HepG2 (cell line): ENCODE data around the gene COX4I1. TPM values are rescaled to one million over a fixed set of nuclear protein-coding genes. Genes with fewer than 3 reads are reported as not detected.

Source experiments
- KLF16 ChIP-seq, 2 experiments: sonication (generic) in 1 of 2; formaldehyde crosslinking in 1 of 2; IDR thresholded peaks; 2 replicates each; pipeline versions ENCODE4 v1.6.1 to v1.8.0; 2016 to 2023; ENCODE audit warnings: missing genetic modification reagents in 2 of 2, missing compliant biosample characterization in 1 of 2
- MXD4 ChIP-seq: IDR thresholded peaks from 2 replicates; pipeline ENCODE4 v1.6.1; 2016; ENCODE audit warnings: mild to moderate bottlenecking, missing biosample characterization, missing genetic modification reagents
- NR2F2 ChIP-seq: IDR thresholded peaks from 2 replicates; pipeline ENCODE4 v1.6.1; 2012; ENCODE audit warnings: low read depth, inconsistent platforms, borderline replicate concordance
- NRL ChIP-seq: sonication (generic); formaldehyde crosslinking; IDR thresholded peaks from 2 replicates; pipeline ENCODE4 v1.5.0; 2020; ENCODE audit warnings: missing genetic modification reagents, mild to moderate bottlenecking, moderate library complexity, borderline replicate concordance
- PHF21A ChIP-seq: sonication (generic); formaldehyde crosslinking; IDR thresholded peaks from 2 replicates; pipeline ENCODE4 v1.5.0; 2020; ENCODE audit warnings: mild to moderate bottlenecking, missing genetic modification reagents
- PHF8 ChIP-seq: sonication (generic); formaldehyde crosslinking; IDR thresholded peaks from 2 replicates; pipeline ENCODE4 v1.5.0; 2020; ENCODE audit warnings: missing genetic modification reagents
- POGZ ChIP-seq: sonication (generic); formaldehyde crosslinking; IDR thresholded peaks from 2 replicates; pipeline ENCODE4 v1.4.0; 2020; ENCODE audit warnings: mild to moderate bottlenecking, missing genetic modification reagents
- REPIN1 ChIP-seq: sonication (generic); formaldehyde crosslinking; IDR thresholded peaks from 2 replicates; pipeline ENCODE4 v1.8.0; 2022; ENCODE audit warnings: missing genetic modification reagents, low read depth, mild to moderate bottlenecking, borderline replicate concordance
- SKIL ChIP-seq: sonication (generic); formaldehyde crosslinking; IDR thresholded peaks from 2 replicates; pipeline ENCODE4 v1.8.0; 2022; ENCODE audit warnings: missing genetic modification reagents, mild to moderate bottlenecking, moderate library complexity, borderline replicate concordance
- SRSF9 ChIP-seq: fragments of 200-400 bp; formaldehyde crosslinking; IDR thresholded peaks from 2 replicates; pipeline ENCODE4 v1.6.1; 2018; ENCODE audit warnings: borderline replicate concordance, mild to moderate bottlenecking, low read depth, low read length; ENCODE audit not compliant: insufficient read depth, poor library complexity, severe bottlenecking
- TFDP1 ChIP-seq: IDR thresholded peaks from 2 replicates; pipeline ENCODE4 v1.6.1; 2016; ENCODE audit warnings: missing compliant biosample characterization, missing genetic modification reagents, borderline replicate concordance
- ZNF280D ChIP-seq: sonication (generic); formaldehyde crosslinking; IDR thresholded peaks from 2 replicates; pipeline ENCODE4 v1.5.1; 2020; ENCODE audit warnings: mild to moderate bottlenecking, missing genetic modification reagents
- ZNF3 ChIP-seq: IDR thresholded peaks from 2 replicates; pipeline ENCODE4 v1.7.0; 2017; ENCODE audit warnings: inconsistent platforms
- ZNF484 ChIP-seq: sonication (generic); formaldehyde crosslinking; IDR thresholded peaks from 2 replicates; pipeline ENCODE4 v1.5.1; 2020; ENCODE audit warnings: mild to moderate bottlenecking, low read depth, missing genetic modification reagents, borderline replicate concordance
- ZNF512B ChIP-seq: sonication (generic); formaldehyde crosslinking; IDR thresholded peaks from 2 replicates; pipeline ENCODE4 v1.5.1; 2020; ENCODE audit warnings: missing genetic modification reagents, mild to moderate bottlenecking, borderline replicate concordance
- ZNF543 ChIP-seq: sonication (generic); formaldehyde crosslinking; IDR thresholded peaks from 2 replicates; pipeline ENCODE4 v1.4.0; 2020; ENCODE audit warnings: mild to moderate bottlenecking, missing genetic modification reagents
- ZNF569 ChIP-seq: sonication (generic); formaldehyde crosslinking; IDR thresholded peaks from 2 replicates; pipeline ENCODE4 v1.5.0; 2020; ENCODE audit warnings: mild to moderate bottlenecking, missing genetic modification reagents, moderate library complexity, borderline replicate concordance
- ZSCAN9 ChIP-seq: IDR thresholded peaks from 2 replicates; pipeline ENCODE4 v1.6.1; 2016; ENCODE audit warnings: borderline replicate concordance
- polyA plus RNA-seq, 8 experiments: library from polyadenylated mRNA; depleted of rRNA in 3 of 8; stranded (reverse) in 7 of 8; unstranded in 1 of 8; fragments of >200 nt; fragmentation: Illumina TruSeq in 4 of 8; extraction: Trizol in 4 of 8; gene quantifications; 2 replicates each; pipeline versions ENCODE4 v1.2.1 to v1.2.3, GENCODE V29; 2011 to 2016; ENCODE audit warnings: low read depth in 4 of 8, missing spikeins in 1 of 8, mixed read lengths in 1 of 8; ENCODE audit not compliant: insufficient read depth in 1 of 8
- total RNA-seq, 5 experiments: library from RNA; depleted of rRNA; stranded (reverse); fragments of >200 nt; fragmentation: Illumina TruSeq; extraction: Trizol; gene quantifications; 2 replicates each; pipeline ENCODE4 v1.2.3, GENCODE V29; 2016; ENCODE audit warnings: low read depth in 1 of 5

The COX4I1 gene
- total and polyA plus RNA-seq, 2 of the 13 experiments (the other 11 are each of a cell fraction or from before 2014, with no cell fraction given) = 658 to 902 TPM

- TF ChIP-seq KLF16 (CRISPR knock-in tag; IDR thresholded peaks at IDR 0.05) (peak; percentile 40 to 85; a peak in 1 of 4 replicates), PHF21A (CRISPR knock-in tag) (0 out of 2 replicates have a peak, but pooled peaks have one; percentile 44), ZNF512B (no peak), ZNF569 (CRISPR knock-in tag) (peak; percentile 92; the same call in 1 of the 2 replicates), NR2F2 (peak; percentile 78; the same call in 1 of the 2 replicates), ZNF3 (CRISPR knock-in tag) (no peak), REPIN1 (CRISPR knock-in tag) (peak; percentile 89), ZNF280D (CRISPR knock-in tag) (peak; percentile 31; the same call in 1 of the 2 replicates), NRL (CRISPR knock-in tag) (no peak; the same call in 1 of the 2 replicates), PHF8 (CRISPR knock-in tag) (peak; percentile 86; the same call in 1 of the 2 replicates), ZNF484 (CRISPR knock-in tag) (no peak), POGZ (CRISPR knock-in tag) (peak; percentile 70), ZNF543 (CRISPR knock-in tag) (peak; percentile 68; the same call in 1 of the 2 replicates), TFDP1 (CRISPR knock-in tag) (peak; percentile 73; the same call in 1 of the 2 replicates), SRSF9 (no peak), SKIL (no peak), MXD4 (CRISPR knock-in tag) (peak; percentile 90), ZSCAN9 (CRISPR knock-in tag) (0 out of 2 replicates have a peak, but pooled peaks have one; percentile 58)
Observed at GRCh38 chr16:85799497-85800320, at the start of gene COX4I1, which contains the start of gene EMC8 (continued).
